GM18861 (cell line): ENCODE measurements around the gene TAF7.
"Not testable (repeated sequence)": the region's sequence is repeated elsewhere in the genome, so short reads cannot be mapped to it uniquely, and the experiment has no call there.

ENCODE experiments used
- ATAC-seq: cut with Tn5 transposase; IDR thresholded peaks from one replicate; pipeline ENCODE4 v1.9.1; 2021; ENCODE audit not compliant: unreplicated experiment

The TAF7 gene, protein sequence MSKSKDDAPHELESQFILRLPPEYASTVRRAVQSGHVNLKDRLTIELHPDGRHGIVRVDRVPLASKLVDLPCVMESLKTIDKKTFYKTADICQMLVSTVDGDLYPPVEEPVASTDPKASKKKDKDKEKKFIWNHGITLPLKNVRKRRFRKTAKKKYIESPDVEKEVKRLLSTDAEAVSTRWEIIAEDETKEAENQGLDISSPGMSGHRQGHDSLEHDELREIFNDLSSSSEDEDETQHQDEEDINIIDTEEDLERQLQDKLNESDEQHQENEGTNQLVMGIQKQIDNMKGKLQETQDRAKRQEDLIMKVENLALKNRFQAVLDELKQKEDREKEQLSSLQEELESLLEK

GRCh38 chr5:141320225-141321169 lies at the start of gene TAF7:
TSS of gene TAF7 (minus strand) at chr5:141320784. CDS start at chr5:141320044, 740 bp downstream.
- peak; percentile 88 for ATAC-seq

DNA sequence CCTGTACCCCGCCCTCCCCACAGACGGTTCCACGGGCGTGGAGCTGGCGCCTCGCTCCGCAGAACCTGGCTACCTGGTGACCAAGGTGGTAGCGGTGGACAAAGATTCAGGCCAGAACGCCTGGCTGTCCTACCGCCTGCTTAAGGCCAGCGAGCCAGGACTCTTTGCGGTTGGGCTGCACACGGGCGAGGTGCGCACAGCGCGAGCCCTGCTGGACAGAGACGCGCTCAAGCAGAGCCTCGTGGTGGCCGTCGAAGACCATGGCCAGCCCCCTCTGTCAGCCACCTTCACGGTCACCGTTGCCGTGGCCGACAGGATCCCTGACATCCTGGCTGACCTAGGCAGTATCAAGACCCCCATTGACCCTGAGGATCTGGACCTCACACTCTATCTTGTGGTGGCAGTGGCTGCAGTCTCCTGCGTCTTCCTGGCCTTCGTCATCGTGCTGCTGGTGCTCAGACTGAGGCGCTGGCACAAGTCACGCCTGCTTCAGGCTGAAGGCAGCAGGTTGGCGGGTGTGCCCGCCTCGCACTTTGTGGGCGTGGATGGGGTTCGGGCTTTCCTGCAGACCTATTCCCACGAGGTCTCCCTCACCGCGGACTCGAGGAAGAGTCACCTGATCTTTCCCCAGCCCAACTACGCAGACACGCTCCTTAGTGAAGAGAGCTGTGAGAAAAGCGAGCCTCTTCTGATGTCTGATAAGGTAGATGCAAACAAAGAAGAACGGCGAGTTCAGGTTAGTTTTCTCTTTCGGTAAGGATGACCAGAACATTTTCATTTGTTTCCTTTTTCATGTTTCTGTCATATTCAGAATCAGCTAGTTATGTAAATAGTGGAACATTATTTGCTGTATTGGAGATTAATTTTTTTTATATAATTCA lies 45.7 kb upstream of the TAF7 start:
- ATAC-seq, result no peak

- no peak for ATAC-seq
These were observed 43.5 kb upstream of the TAF7 start, which contains the start of gene PCDHGA5 for GRCh38 chr5:141363952-141364660. TSS of gene PCDHGA5 (plus strand) at chr5:141364162. CDS start at chr5:141364331, 169 bp downstream.

DNA sequence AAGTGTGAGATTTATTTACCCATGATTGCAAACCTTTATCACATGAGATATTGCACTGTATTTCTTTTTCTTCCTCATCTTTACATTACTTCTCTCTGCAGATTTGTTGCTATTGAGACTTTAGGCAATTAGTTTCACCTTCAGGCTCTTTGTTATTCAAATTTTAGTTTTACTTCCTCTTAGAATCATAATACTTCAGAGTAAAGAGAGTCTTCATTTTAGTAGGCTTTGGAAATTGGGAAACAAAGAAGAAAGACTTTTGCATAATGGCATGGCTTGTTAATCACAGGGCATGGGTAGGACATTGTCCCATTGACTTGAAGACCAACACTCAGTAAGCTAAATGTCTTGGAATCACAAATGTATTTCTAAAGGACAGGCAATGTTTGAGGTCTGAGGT lies 42.1 kb upstream of the TAF7 start:
- no peak for ATAC-seq

- ATAC-seq, result no peak
These were observed 40.1 kb upstream of the TAF7 start for GRCh38 chr5:141360685-141361084.

DNA sequence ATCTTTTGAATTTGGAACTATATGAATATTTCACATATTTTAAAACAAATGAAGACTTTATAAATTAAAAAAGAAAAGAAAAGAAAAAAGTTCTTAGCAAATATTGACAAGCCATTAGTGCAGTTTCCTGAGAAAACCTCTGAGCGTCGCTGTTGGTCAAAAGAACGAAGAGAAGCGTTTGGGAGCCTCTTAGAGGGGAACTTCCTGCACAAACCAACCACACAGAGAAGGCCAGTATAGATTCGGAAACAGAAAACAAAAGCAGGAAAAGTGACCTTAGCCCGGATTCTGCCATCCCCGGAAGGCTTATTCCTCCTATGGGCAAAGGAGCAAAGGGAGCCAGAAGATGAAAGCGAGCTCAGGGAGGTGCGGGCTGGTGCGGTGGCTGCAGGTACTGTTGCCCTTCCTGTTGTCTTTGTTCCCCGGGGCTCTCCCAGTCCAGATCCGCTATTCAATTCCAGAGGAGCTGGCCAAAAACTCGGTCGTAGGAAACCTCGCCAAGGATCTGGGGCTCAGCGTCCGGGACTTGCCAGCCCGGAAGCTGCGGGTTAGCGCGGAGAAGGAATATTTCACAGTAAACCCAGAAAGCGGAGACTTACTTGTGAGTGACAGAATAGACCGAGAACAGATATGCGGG lies 39.3 kb upstream of the TAF7 start, which contains the start of gene PCDHGB2:
PCDHGB2 (plus strand) TSS at position 205 of the 637 bp plus-strand sequence; CDS start at position 347, 142 bp downstream.
- ATAC-seq, result no peak

GRCh38 chr5:141356950-141357349 lies 36.4 kb upstream of the TAF7 start:
- ATAC-seq, result no peak

DNA sequence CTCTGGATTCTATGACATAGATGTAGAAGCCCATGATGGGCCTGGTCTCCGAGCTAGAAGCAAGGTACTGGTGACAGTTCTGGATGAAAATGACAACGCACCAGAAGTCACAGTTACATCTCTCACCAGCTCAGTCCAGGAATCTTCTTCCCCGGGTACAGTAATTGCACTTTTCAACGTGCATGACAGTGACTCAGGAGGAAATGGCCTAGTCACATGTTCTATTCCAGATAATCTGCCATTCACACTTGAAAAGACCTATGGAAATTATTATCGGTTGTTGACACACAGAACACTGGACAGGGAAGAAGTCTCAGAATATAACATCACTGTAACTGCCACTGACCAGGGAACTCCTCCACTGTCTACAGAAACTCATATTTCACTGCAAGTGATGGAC lies 35.5 kb upstream of the TAF7 start:
- ATAC-seq, result no peak

DNA sequence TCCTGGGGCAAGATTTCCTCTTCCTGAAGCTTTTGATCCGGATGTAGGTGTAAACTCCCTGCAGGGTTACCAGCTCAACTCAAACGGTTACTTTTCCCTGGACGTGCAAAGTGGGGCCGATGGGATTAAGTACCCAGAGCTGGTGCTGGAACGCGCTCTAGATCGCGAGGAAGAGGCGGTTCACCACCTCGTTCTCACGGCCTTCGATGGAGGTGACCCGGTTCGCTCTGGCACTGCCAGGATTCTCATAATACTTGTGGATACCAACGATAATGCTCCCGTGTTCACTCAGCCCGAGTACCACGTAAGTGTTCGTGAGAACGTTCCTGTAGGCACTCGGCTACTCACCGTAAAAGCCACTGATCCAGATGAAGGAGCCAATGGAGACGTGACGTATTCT lies 35.1 kb upstream of the TAF7 start:
- no peak for ATAC-seq

DNA sequence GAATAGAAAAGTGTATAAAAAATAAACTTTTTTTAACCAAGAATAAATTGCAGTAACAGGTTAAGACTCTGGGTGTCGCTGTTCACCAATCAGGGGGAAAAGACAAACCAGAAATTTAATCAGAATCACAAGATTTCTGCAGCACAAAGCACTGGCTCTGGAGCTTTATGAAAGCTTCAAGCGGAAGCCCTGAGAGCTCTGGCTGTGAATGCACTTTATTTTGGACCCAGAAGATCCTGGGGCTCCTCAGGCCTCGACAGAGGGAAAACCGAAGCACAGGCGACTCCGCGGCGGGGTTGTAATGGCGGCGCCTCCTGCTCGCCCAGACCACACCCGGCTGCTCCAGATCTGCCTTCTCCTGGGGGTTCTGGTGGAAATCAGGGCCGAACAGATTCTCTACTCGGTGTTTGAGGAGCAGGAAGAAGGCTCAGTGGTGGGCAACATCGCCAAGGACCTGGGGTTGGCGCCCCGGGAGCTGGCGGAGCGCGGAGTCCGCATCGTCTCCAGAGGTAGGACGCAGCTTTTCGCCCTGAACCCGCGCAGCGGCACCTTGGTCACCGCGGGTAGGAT lies 34.4 kb upstream of the TAF7 start, which contains the start of gene PCDHGA4:
PCDHGA4 (plus strand) TSS at position 122 of the 570 bp plus-strand sequence; CDS start at position 209, 87 bp downstream.
- no peak for ATAC-seq

GRCh38 chr5:141351591-141351990 lies 31.0 kb upstream of the TAF7 start:
- no peak for ATAC-seq

GRCh38 chr5:141349917-141350619 lies 29.5 kb upstream of the TAF7 start, which contains the start of gene PCDHGB1:
TSS of gene PCDHGB1 (plus strand) at chr5:141350099. CDS start at chr5:141350261, 162 bp downstream.
- no peak for ATAC-seq

GRCh38 chr5:141346017-141346416 lies 25.4 kb upstream of the TAF7 start:
- ATAC-seq, result not testable (repeated sequence)

- ATAC-seq, result no peak
These were observed 24.7 kb upstream of the TAF7 start for GRCh38 chr5:141345327-141345726.

- no peak for ATAC-seq
These were observed 23.4 kb upstream of the TAF7 start for GRCh38 chr5:141343953-141344463.

DNA sequence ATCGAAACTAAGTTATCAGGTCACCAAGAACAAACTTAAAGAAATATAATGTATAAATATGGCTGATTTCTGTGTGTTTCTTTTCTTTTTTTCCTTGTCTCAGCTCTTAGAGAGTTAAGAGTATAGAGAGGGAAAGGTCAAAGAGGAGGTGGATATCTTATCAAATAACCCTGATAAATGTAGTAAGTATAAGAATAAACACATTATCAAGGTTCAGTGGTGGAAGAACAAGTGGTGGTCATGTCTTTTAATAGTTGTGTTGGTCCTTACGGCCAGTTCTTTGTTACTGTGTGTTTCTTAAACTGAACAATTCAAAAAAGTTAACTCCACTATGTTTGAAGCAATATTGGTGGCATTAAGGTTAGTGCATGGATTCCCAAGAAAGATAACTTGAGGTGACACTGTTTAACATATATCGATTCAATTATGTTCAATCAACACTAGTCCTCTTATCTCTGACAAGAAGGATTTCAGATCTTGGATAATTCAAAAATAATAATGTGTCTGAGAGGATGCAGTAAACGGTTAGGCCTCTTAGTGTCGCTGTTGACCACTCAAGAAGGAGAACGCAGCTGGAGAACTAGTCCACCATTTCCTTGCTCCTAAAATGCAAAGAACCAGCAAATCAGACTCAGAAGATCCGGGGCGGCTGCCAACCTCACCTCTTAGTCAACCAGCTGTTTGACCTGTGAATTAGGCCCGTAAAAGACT lies 22.8 kb upstream of the TAF7 start, which contains the start of gene PCDHGA3:
PCDHGA3 (plus strand) TSS at position 588 of the 711 bp plus-strand sequence. CDS start 205 bp downstream, outside the sequence.
- ATAC-seq, result no peak

DNA sequence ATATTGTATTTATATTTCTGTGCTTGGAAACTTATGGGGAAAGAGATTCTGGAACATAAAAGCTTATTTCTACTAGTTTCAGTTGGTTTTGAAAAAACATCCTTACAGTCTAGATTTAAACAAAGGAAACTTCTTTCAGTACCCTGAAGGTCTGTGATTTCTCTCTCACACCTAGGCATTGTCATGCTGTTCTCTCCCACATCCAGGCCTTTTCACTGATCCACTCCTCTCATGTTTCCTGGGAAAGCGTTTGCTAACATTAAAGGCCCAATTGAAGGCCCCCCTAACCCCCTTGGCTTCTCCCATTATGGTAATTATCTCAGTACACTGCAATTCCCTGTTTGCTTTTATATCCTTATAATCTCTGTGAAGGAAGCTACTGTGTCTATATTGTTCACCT lies 22.2 kb upstream of the TAF7 start:
- no peak for ATAC-seq
